Measurements from ENCODE around the gene RTL1. TPM values are rescaled to one million over a fixed set of nuclear protein-coding genes. Genes with fewer than 3 reads are reported as not detected.

Gene RTL1
- total RNA-seq, 1 donor from 2014 or later: not detected

DNA sequence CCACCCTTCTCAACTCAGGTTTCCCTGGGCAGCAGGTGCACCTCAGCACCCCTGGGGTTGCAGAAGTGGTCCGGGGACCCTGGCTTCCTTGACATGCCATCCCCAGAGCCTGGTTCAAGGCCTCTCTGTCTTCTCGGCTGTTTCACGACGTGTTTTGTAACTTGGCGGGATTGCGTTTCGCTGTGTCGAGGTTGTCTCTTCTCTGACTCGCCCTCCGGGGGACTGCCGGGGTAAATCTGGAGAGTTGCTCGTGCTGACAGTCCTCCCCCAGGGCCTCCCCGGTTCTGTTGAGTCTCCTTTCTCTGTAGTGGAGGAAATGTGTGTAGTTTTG, 52.0 kb downstream of the RTL1 start:
- H3K9me3 ChIP-seq: no peaks in the 10 kb centered on the region
- ATAC-seq (no peak), DNase-seq (no peak)
- H3K36me3 ChIP-seq: no peaks in the 10 kb centered on the region
- intact Hi-C loops (cut with DNase I): no loop called here
- H3K4me3 ChIP-seq: no peak overlapping the region
- no peaks in the 10 kb centered on the region for H3K4me1 ChIP-seq
- H3K27me3 ChIP-seq: no peaks in the 10 kb centered on the region
- no peak overlapping the region for H3K27ac ChIP-seq
- TF ChIP-seq, protein P1, sequence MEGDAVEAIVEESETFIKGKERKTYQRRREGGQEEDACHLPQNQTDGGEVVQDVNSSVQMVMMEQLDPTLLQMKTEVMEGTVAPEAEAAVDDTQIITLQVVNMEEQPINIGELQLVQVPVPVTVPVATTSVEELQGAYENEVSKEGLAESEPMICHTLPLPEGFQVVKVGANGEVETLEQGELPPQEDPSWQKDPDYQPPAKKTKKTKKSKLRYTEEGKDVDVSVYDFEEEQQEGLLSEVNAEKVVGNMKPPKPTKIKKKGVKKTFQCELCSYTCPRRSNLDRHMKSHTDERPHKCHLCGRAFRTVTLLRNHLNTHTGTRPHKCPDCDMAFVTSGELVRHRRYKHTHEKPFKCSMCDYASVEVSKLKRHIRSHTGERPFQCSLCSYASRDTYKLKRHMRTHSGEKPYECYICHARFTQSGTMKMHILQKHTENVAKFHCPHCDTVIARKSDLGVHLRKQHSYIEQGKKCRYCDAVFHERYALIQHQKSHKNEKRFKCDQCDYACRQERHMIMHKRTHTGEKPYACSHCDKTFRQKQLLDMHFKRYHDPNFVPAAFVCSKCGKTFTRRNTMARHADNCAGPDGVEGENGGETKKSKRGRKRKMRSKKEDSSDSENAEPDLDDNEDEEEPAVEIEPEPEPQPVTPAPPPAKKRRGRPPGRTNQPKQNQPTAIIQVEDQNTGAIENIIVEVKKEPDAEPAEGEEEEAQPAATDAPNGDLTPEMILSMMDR (IDR thresholded peaks at IDR 0.05): no peak

DNA sequence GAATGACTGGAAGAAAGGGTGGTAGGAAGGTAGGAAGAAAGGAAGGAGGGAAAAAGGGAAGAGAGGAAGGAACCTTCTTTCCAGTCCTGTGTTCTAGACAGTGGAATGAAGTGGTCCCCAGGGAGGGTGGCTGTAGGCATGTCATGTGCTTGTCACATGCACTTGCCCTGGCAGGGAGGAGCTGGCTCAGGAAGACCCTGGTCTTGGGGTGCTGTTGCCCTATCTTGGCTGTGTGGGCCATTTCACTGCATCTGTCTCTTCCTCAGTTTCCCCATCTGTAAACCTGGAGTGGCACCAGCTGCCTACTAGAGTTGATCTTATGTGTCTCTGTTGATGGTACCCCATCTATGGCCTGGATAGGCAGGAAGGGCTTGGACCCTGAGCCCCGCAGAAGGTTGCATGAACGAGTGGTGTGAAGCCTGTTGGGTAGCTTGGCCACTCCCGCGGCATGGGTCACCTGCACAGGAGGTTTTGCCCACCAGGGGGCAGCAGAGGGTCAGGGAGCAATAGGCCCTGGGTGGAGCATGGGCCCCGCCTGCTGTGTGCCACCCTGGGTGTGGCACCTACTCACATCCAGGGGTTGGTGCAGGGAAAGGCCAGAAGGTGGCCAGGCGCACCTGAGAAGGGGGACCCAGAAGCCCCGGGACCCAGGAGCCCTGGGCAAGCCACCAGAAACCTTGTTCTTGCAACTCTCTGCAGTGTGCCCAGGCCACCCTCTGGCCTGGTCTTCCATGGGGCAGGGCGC, 52.5 kb downstream of the RTL1 start:
- no peaks in the 10 kb centered on the region for H3K36me3 ChIP-seq
- H3K27me3 ChIP-seq: no peaks in the 10 kb centered on the region
- no peaks in the 10 kb centered on the region for H3K4me1 ChIP-seq
- H3K27ac ChIP-seq: no peak overlapping the region
- H3K9me3 ChIP-seq: no peaks in the 10 kb centered on the region
- intact Hi-C loops (cut with DNase I): no loop called here
- H3K4me3 ChIP-seq: no peak overlapping the region
- ATAC-seq: peak; percentile 95
- TF ChIP-seq, protein P1 (IDR thresholded peaks at IDR 0.05): peak; percentile 84
- DNase-seq: peak; percentile 88

DNA sequence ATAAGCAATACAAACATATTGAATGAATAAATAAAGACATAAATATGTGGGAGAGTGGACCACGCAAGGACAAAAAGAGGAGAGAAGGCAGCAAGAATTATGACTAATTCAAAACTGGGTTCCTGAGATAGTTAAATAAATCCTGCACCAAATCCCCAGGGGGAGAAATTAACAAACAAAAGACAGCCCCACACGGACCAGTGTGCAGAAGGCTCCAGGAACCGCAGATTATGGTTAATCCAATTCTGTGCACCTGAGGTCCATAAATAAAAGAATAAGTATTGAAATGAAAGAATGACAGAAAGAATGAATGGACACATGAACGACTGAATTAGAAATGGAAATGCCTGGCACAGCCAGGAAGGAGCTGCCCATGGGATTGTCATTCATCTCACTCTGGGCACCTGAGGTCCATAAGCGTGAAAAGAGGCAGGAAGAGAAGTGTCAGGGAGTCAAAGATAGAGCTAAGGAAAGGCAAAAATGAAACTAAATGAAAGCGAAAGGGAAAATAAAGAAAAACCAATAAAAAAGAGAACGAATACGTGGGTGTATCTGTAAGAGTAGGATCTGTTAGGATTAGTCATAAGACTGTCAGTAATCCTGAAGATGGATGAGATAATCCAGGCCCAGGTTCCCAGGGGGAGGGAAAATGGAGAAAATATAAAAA, 54.3 kb downstream of the RTL1 start:
- intact Hi-C loops (cut with DNase I): no loop called here
- TF ChIP-seq, protein P1 (IDR thresholded peaks at IDR 0.05): no peak
- no peaks in the 10 kb centered on the region for H3K9me3 ChIP-seq
- no peaks in the 10 kb centered on the region for H3K4me1 ChIP-seq
- H3K27ac ChIP-seq: no peak overlapping the region
- no peaks in the 10 kb centered on the region for H3K36me3 ChIP-seq
- no peak overlapping the region for H3K4me3 ChIP-seq
- DNase-seq (no peak), ATAC-seq (no peak)
- H3K27me3 ChIP-seq: peaks cover 10% of the 10 kb centered on the region

DNA sequence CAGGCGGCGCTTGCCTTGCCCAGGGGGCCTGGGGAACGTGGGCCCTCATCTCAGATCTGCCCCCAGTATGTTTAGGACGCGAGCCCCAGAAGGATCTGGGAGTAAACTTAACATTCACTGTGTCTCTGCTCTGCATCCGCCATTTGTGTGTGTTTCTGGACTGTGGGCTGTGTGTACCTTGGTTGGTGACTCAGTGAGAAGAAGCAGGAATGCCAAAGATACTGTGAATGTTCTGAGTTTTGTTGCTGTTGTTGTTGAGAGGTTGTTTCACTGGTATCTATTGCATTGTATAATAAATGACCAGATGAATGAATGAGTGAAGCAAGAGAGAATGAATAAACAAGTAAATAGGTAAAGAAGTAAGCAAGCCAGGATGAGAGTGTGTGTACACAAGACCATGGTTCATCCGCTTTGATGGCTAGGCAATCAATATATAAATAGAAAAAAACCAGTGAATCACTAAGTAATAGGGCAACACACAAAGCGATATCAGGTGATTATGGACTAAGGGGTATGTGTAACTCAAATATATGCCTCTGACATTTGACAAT, 57.1 kb downstream of the RTL1 start:
- ATAC-seq (no peak), DNase-seq (no peak)
- TF ChIP-seq, protein P1 (IDR thresholded peaks at IDR 0.05): no peak
- Histone ChIP-seq H3K36me3 (no peaks in the 10 kb centered on the region), H3K27ac (no peak overlapping the region), H3K27me3 (peaks cover 10% of the 10 kb centered on the region), H3K4me1 (no peaks in the 10 kb centered on the region), H3K4me3 (no peak overlapping the region), H3K9me3 (no peaks in the 10 kb centered on the region)
- intact Hi-C loops (cut with DNase I): no loop called here

DNA sequence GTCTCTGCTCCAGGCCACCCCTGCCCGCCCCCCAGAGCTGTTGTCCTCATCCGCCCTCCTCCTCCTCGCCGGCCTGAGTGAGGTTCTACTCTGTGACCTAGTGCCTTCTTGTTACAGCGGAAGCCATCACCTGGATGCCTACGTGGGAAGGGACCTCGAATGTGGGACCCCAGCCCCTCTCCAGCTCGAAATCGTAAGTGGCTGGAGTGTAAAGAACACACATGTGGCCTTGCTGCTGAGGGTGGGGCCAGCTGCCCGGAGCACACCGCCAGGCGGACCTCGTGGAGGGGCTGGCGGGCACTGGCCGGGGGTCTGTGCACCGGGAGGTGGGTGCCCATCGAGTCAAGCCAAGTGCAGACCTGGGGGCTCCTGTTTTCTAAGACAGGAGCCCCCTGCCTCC, 58.2 kb downstream of the RTL1 start:
- Histone ChIP-seq H3K27me3 (peaks cover 10% of the 10 kb centered on the region), H3K36me3 (no peaks in the 10 kb centered on the region), H3K27ac (no peak overlapping the region), H3K9me3 (no peaks in the 10 kb centered on the region), H3K4me1 (no peaks in the 10 kb centered on the region), H3K4me3 (no peak overlapping the region)
- TF ChIP-seq, protein P1 (IDR thresholded peaks at IDR 0.05): no peak
- no peak for ATAC-seq
- no peak for DNase-seq
- intact Hi-C loops (cut with DNase I): no loop called here
